GM12872 (cell line): ENCODE data around the gene SMC6.

Experiments used
- CTCF ChIP-seq: IDR thresholded peaks from 3 replicates; pipeline ENCODE4 v1.5.1; 2011; ENCODE audit warnings: low read depth, mild to moderate bottlenecking, low read length, moderate library complexity; ENCODE audit not compliant: insufficient read depth

The SMC6 gene

GRCh38 chr2:17662723-17663122 is 90.9 kb downstream of the SMC6 start:
- no peak for TF ChIP-seq CTCF

- TF ChIP-seq CTCF: no peak
Observed at GRCh38 chr2:17661460-17661859, 92.2 kb downstream of the SMC6 start.

- no peak for TF ChIP-seq CTCF
Observed at GRCh38 chr2:17660219-17660618, 93.4 kb downstream of the SMC6 start.

- TF ChIP-seq CTCF: no peak
Observed at GRCh38 chr2:17658251-17658843, 95.3 kb downstream of the SMC6 start.

- TF ChIP-seq CTCF: no peak
Observed at GRCh38 chr2:17657759-17658158, 95.9 kb downstream of the SMC6 start.

- TF ChIP-seq CTCF: no peak
Observed at GRCh38 chr2:17652681-17653394, 100.8 kb downstream of the SMC6 start.

- no peak for TF ChIP-seq CTCF
Observed at GRCh38 chr2:17649026-17649425, 104.6 kb downstream of the SMC6 start.
